ENCODE results near the gene PITPNM3. TPM values are rescaled to one million over a fixed set of nuclear protein-coding genes. Genes with fewer than 3 reads are reported as not detected.
A peak's percentile ranks its signal among the peaks of the same experiment; 100 is the strongest.

The PITPNM3 gene
- total and polyA plus RNA-seq, 2 of the 8 experiments (the other 6 are each of a cell fraction or from before 2014, with no cell fraction given) = 1.7 to 3.1 TPM

GRCh38 chr17:6498356-6498755 lies 58.0 kb downstream of the PITPNM3 start:
- H4K20me1 ChIP-seq (replicated peaks in 1 of 2; ENCODE audit: control insufficient read depth in 1 of 2, insufficient read depth in 2 of 2, low read length in 2 of 2) = no peaks in the 10 kb centered on the region
- no peak overlapping the region for H3K4me3 ChIP-seq (ENCODE audit: extremely low read depth in 1 of 4, insufficient read depth in 2 of 4, low read depth in 3 of 4, low read length in 4 of 4)
- H2AK5ac ChIP-seq (ENCODE audit: low read depth, low read length) = no peak overlapping the region
- H3K4ac ChIP-seq (replicated peaks; ENCODE audit: insufficient read length, low read depth, low read length) = no peak overlapping the region
- no peak overlapping the region for H2BK20ac ChIP-seq (ENCODE audit: low read length)
- no peaks in the 10 kb centered on the region; a peak in 1 of 4 replicates for H3K9me3 ChIP-seq (ENCODE audit: insufficient read depth in 2 of 2, low read depth in 1 of 2, low read length in 1 of 2)
- H3K23me2 ChIP-seq (ENCODE audit: low read depth, low read length) = peaks cover 4% of the 10 kb centered on the region; the same call in 1 of the 2 replicates
- no peak overlapping the region for H3K56ac ChIP-seq (replicated peaks; ENCODE audit: insufficient read length, low read depth, low read length)
- WGBS, 2 experiments (ENCODE audit: extremely low coverage in 1 of 2, insufficient coverage in 1 of 2, insufficient read length in 1 of 2, insufficient replicate concordance in 2 of 2, low coverage in 1 of 2, low lambda C conversion rate in 2 of 2, missing lambda C conversion rate in 1 of 2) = 94% methylated on average over 7 of the region's 7 CpGs; no CpG with 5 or more reads in 1 of the 2 experiments
- H3K9ac ChIP-seq (replicated peaks in 1 of 4; ENCODE audit: extremely low read depth in 1 of 4, low read depth in 3 of 4, low read length in 3 of 4) = no peak overlapping the region
- H3K23ac ChIP-seq (ENCODE audit: insufficient read length) = no peak overlapping the region
- no peaks in the 10 kb centered on the region for H3K79me2 ChIP-seq (ENCODE audit: control insufficient read depth in 1 of 2, insufficient read depth in 2 of 2, low read length in 2 of 2)
- 0 out of 2 replicates have a peak overlapping the region, but pooled peaks have one; percentile 2 for H3K18ac ChIP-seq (ENCODE audit: extremely low read depth, low read length)
- POLR2A ChIA-PET (ENCODE audit: partially characterized antibody) = interaction anchor here (0.6 kb wide), 2 partner anchors 46 to 1531 kb away, joined by 3 read pairs; no protein-coding TSS in a partner anchor
- no peaks in the 10 kb centered on the region for H3K36me3 ChIP-seq (ENCODE audit: control insufficient read depth in 2 of 4, insufficient read depth in 4 of 4, low read length in 3 of 4)
- no peak overlapping the region for H4K8ac ChIP-seq (ENCODE audit: extremely low read depth, insufficient read depth, low read length)
- no peak for DNase-seq (ENCODE audit: low read depth in 1 of 2, low spot score in 2 of 2)
- H2BK12ac ChIP-seq (ENCODE audit: low read depth, low read length) = peak overlapping the region; percentile 81; the same call in 1 of the 2 replicates
- H3K27ac ChIP-seq (ENCODE audit: low read depth, low read length) = no peak overlapping the region
- no peak for FAIRE-seq
- CTCF ChIA-PET (ENCODE audit: partially characterized antibody) = interaction anchor here (1.1 to 1.3 kb wide), 2 partner anchors 11 to 76 kb away, joined by 3 read pairs; no protein-coding TSS in a partner anchor
- no peak overlapping the region for H3K14ac ChIP-seq (ENCODE audit: insufficient read length)
- H3K27me3 ChIP-seq (replicated peaks in 1 of 4; ENCODE audit: control insufficient read depth in 3 of 4, extremely low read depth in 1 of 4, insufficient read depth in 3 of 4, low read length in 3 of 4) = no peaks in the 10 kb centered on the region
- H2BK120ac ChIP-seq (replicated peaks; ENCODE audit: low read depth, low read length) = no peak overlapping the region
- peaks cover 9 to 28% (median 15%) of the 10 kb centered on the region in 4 experiments for H3K4me1 ChIP-seq (replicated peaks in 1 of 4; ENCODE audit: control insufficient read depth in 3 of 4, insufficient read depth in 4 of 4, low read length in 3 of 4)
- H4K5ac ChIP-seq (ENCODE audit: insufficient read length, low read depth, low read length) = no peak overlapping the region
- no peaks in the 10 kb centered on the region for H3K79me1 ChIP-seq (ENCODE audit: low read depth, low read length)
- H2AFZ ChIP-seq (ENCODE audit: low read length) = no peak overlapping the region
- no peak overlapping the region for H3K4me2 ChIP-seq (ENCODE audit: insufficient read depth in 1 of 2, low read depth in 2 of 2, low read length in 2 of 2)
- H2BK5ac ChIP-seq (ENCODE audit: low read depth, low read length) = no peak overlapping the region
- peak overlapping the region; percentile 71 for H4K91ac ChIP-seq (replicated peaks; ENCODE audit: insufficient read length, low read length)
- H2BK15ac ChIP-seq (ENCODE audit: low read length) = no peak overlapping the region; the same call in 1 of the 2 replicates
- no peak for TF ChIP-seq RFX5 (IDR thresholded peaks at IDR 0.05; ENCODE audit: borderline replicate concordance, low read depth, low read length)
- TF ChIP-seq MAX (IDR thresholded peaks at IDR 0.05) = no peak
- no peak for TF ChIP-seq E2F6 (IDR thresholded peaks at IDR 0.05)
- TF ChIP-seq EGR1 (IDR thresholded peaks at IDR 0.05; ENCODE audit: borderline replicate concordance, low read depth, low read length) = no peak
- TF ChIP-seq EZH2 (IDR thresholded peaks at IDR 0.05; ENCODE audit: low read depth, low read length, severe bottlenecking) = no peak
- no peak for TF ChIP-seq ZNF274 (IDR thresholded peaks at IDR 0.05; ENCODE audit: borderline replicate concordance, extremely low read depth, low read length)
- TF ChIP-seq FOSL1 (IDR thresholded peaks at IDR 0.05; ENCODE audit: insufficient read depth, low read depth, low read length) = no peak
- no peak for TF ChIP-seq RNF2 (IDR thresholded peaks at IDR 0.05; ENCODE audit: borderline replicate concordance, low read depth, low read length, missing control alignments, poor library complexity, severe bottlenecking)
- TF ChIP-seq TEAD4 (IDR thresholded peaks at IDR 0.05; ENCODE audit: low read depth, low read length) = no peak
- TF ChIP-seq CBX8 (IDR thresholded peaks at IDR 0.05; ENCODE audit: borderline replicate concordance, low read depth, low read length) = no peak
- TF ChIP-seq SIRT6 (IDR thresholded peaks at IDR 0.05; ENCODE audit: low read length) = no peak
- no peak for TF ChIP-seq TBP (IDR thresholded peaks at IDR 0.05; ENCODE audit: low read depth, low read length)
- no peak for TF ChIP-seq NRF1 (IDR thresholded peaks at IDR 0.05; ENCODE audit: low read depth, low read length)
